ENCODE data around the gene CD58.

The CD58 gene

DNA sequence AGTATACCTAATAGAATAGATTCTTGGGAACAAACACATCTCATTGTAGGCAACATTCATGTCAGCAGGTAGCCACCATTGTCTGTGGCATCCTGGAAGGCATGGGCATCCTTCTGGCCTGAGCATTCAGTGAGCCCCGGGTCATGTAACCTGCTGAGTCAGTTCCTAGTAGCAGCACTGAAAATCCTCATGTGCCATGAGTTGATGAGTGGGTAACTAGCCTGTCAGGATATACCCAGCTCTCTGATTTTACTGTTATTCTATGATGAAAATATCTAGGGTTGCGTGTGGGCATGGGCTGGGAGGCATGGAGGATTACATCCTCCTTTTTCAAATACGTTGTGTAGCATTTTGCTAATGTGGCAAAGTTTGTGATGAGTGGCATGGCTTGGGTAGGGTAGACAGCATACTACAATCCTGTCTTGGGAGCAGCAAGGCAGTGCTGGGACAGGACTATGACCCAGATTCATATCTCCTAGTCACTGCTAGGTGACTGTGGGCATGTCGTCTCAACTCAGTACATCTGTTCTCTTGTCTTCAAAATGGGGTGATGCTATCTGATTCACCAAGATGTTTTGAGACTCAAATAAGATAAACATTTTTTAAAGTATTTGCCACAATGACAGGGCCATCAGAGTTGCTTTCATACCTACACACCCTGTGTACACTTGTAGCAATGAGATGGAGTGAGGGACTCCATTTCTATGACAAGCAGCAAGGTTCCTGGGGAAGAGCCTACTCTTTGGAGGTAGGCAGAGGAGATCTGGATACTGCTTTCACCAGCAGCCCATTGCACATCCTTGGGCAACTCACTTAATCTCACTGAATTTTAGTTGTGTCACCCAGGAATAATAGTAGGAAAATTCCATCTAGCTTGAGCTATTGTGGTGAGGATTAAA lies 62.5 kb downstream of the CD58 start:
- no peak for DNase-seq

DNA sequence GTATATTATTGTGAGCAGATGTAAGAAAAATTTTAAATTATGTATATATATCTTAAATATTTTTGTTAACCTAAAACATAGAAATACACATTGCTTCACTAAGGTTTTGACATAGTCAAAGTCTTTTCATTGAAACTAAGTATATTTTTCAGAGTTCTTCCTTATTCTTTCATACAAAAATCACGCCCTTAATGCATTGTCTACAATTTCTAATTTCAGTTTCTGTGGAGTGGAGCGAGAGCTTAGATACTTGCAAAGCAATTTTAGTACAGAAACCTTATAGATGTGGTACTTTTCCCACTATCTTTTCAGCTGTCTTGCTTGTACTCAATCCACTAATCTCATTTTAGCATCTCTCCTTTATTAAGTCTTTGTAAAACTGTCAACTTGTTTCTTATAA lies 63.2 kb downstream of the CD58 start:
- DNase-seq, result no peak

DNA sequence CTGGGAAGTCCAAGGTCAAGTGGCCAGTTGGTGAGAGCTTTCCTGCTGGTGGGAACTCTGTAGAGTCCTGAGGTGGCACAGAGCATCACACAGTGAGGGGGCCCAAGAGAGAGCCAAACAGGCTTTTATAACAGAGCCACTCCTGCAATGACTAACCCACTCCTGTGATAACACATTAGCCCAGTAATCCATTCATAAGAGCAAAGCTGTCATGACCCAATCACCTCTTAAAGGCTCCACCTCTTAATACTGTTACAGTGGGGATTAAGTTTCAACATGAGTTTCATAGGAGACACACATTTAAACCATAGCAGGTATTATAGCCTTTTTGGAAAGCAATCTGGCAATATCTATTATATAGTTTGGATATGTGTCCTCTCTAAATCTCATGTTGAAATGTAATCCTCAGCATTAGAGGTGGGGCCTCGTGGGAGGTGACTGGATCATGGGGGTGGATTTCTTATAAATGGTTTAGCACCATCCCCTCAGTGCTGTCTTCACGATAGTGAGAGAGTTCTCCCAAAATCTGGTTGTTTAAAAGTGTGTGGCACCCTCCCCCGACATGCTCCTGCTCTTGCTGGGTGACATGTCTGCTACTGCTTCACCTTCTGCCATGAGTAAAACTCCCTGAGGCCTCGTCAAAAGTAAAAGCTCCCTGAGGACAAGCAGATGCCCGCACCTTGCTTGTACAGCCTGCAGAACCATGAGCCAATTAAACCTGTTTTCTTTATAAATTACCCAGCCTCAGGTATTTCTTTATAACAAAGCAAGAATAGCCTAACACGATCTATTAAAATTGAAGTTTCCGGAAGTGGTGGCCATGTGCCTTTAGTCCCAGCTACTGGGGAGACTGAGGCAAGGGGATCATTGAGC lies 64.5 kb downstream of the CD58 start:
- DNase-seq, result no peak

DNA sequence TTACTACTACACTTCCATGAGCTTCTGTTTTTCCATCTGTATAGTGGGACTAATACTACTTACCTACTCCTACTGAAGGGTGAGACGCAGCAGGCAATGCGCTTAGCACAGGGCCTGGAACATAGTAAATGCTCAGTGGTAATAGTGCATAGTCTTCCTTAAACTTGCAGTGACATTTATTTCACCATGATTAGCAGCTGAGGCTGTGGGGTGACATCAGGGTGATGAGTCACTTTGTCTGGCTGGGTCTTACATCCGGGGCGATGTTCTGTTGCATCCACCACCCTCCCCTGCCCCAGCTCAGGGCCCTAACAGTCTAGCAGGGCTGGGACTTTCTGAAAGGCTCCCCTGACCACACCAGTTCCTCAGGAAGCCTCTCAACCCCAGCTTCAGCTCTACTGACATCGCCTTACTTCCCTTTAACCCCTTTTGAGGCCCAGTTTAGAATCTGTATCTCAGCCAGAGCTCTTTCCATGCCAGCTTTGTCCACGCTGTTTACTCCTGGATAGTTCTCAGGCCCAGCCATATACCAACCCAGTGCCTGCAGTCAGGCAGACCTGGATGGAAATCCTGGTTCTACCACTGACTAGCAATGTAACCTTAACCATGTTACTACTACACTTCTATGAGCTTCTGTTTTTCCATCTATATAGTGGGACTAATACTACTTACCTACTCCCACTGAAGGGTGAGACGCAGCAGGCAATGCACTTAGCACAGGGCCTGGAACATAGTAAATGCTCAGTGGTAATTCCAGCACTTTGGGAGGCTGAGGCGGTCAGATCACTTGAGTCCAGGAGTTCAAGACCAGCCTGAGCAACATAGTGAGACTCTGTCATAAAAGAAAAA lies 66.3 kb downstream of the CD58 start:
- peak; percentile 78 for DNase-seq

DNA sequence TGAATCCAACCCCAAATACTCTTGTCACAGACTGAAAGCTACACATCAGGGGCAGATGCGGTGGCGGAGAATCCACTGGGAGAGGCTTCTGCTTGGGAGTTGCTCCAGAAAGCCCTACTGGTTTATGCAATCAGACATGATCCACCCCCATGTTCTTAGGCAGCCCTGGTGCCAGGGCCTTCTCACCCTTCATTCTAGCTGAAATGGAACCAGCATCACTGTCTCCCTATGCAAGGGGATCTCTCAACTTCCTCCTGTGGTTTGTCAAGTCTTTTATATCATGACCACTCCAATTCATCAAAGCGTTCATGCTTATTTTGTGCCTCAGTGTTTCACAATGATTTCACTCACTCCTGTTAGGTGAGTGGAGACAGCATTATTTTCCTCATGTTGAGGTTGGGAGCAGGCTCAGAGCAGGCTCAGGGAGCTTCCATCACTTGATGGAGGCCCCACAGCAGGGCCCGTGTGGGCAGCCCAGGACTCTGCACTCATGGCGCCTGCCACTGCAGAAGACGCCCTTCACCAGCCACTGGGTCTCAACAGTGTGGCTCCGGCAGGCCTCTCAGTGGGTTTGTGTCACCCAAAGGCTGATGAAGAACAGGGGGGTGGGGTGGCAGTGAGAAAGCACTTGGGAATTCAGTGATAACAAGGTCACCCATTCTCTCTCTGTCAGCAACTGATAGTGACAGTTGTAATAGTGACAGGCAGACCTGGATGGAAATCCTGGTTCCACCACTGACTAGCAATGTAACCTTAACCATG lies 67.1 kb downstream of the CD58 start:
- no peak for DNase-seq

DNA sequence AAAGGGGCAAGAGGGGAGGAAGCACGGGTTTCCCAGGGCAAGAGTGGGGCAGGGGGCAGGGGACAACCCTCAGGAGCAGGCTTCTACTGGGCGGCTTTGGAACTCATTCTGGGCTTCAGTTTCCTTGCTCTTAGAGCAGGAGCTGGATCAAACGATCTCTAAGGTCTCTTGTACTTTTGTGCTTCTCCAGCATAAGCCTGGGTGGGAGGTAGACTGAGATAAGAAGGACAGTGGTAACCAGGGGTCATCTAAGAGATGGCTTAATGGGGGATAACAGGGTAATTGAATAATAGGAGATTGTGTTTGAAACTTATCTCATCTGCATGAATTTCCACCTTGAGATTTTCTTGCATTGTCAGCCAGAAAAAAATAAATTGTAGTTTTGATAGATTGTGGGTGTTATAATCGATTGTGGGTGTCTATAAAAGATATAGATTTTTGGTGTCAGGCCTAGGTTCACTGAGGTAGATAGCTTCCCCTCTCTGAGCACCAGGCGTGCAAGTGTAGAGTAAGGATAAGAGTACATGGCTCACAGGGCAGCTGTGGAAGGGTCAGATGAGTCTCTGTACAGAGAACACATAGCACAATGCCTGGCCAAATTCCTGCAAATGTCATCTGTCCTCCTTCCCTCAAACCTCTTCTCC lies 68.0 kb downstream of the CD58 start:
- DNase-seq, result no peak

DNA sequence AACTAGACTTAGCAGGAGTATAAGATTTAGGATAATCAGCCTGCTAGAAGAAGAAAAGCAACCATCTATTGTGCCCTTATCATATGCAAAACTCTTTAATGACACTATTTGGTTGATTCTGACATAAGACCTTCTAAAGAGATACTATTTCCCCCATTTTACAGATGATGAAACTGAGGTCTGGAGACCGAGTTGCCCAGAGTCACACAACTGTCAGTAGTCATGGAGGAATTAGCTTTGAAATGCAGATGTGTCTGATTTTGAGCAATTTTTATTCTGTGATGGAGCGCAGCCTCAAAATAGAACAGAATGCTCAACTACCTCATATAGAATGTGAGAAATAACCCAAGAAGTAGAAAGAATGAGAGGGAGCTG lies 69.0 kb downstream of the CD58 start:
- no peak for DNase-seq

DNA sequence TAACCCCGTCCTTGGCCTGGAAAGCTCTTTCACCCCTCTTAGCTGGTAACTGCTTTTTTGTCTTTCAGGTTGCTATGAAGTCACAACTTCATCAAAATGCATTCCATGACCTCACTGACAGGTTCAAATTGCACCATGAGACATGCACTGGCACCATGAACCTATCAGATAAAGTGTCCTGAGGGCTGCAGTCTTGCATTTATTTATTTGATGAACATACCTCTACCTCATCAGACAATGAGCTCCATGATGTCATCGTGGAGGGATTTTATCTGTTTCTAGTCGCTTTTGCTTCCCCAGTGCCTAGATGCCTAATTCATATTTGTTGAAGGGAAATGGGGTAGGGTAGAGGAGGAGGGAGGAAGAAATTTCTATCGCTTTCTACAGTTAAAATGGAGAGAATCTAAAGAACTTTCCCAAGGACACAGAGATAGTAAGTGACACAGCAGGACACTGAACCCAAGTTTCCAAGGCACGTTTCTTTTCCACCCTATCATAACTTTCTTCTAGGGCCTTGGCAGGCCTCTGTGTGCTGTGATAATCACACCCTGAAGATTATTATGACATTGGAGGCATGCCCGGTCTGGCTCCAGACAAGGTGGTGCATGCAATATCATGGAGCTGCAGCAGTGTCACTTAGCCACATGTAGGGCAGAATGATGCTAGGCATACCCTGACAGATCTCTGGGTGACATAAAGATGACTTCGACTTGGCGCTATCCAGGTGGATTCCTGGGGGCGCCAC lies 69.5 kb downstream of the CD58 start:
- no peak for DNase-seq

DNA sequence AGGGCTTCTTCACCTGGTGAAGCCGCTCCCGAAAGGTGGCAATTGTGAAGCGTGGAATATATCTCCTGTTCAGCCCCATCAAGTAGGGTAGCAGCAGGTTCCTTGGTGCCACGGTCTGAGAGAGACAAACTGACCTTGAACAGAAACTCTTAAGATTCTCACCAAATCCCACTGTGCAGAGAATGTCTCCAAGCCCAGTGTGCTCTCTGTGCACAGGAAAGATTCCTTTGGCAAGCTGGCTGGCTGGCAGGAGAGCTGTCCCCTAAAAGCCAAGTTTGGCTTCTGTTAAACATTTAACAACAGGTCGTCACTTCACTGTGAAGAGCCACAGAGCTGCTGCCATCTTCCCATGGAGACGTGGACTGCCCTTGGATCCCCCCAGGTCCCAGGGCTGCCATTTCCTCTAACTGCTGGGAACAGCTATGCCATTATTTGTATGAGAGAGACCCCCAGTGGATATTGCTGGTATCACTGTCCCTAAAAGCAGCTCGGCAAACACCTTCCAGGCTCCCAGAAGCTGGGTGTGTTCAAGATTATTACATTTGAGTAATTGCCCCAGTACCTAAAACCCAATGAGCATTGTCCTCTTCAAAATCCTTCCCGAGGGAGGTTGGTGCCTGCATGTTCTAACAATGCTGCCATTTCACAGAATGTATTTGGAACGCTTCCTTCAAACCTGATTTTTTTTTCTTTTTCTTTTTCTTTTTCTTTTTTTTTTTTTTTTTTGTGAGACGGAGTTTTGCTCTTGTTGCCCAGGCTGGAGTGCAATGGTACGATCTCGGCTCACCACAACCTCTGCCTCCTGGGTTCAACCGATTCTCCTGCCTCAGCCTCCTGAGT lies 71.8 kb downstream of the CD58 start:
- DNase-seq, result no peak

DNA sequence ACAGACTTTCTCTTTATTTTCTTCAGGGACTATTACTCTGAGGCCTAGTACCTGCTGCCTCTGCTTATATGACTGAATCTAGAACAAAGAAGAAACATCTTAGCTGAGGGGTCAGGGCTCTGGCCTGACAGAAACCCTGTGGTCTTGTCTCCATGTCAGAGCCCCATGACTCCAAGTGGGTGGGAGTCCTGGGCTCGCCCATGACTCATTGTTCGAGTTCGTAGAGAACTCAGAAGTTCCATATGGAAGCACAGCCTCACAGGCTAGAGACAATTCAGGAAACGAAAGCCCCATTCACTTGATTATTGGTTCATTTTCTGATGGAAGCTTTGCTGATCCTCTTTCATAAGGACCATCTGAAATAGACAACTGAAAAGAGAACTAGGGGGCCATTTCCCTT lies 73.2 kb downstream of the CD58 start:
- no peak for DNase-seq

DNA sequence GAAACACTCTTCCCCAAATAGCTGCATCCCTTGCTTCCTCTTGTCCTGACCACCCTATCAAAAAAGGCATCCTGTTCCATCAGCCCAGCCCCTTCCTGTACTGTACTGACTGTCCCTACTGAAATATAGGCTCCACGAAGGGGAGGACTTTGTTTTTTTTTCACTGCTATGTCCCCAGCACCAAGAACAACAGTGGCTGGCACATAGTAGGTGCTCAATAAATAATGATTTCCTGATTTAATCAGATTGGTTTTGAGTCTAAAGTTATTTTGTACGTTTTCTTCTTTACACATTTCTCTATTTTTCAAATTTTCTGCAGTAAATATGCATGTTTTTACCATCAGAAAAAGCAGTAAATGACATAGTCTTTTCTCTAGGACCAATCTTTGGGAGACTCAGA lies 73.9 kb downstream of the CD58 start:
- no peak for DNase-seq

DNA sequence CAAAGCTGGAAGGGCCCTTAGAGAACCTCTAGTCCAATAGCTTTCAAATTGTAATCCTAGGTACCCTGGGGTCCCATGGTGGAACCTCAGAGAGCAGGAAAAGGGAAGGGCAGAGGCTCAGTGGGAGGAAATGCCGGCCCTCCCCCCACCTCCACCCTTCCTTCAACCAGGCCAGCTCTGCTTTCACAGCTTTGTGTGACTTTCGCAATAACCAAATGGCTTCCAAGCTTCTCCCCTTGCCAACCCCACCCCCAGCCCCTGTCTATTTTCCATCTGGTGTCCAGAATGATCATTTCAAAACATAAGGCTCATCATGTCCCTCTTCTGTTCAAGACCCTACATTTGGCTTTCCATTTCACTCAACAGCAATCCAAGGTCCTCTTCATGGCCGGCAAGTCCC lies 74.4 kb downstream of the CD58 start:
- DNase-seq, result no peak

DNA sequence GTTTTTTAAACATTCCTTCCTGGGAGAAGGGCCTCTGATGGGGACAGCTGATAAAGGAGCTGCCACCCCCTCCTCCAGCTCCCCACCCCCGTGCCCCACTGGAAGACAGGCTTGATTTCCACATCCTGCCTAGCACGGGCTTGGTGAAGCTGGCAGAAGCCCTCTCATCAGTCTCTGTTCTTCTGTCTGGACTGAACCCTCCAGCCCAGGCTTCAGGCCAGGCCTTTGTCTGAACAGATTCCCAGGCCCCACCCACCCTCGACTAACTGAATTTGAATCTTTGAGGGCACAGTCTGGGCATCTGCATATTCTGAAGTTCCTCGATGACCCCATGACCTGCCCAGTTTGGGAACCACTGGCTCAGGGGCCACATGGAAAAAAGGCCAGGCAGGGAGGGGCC lies 75.3 kb downstream of the CD58 start:
- no peak for DNase-seq

DNA sequence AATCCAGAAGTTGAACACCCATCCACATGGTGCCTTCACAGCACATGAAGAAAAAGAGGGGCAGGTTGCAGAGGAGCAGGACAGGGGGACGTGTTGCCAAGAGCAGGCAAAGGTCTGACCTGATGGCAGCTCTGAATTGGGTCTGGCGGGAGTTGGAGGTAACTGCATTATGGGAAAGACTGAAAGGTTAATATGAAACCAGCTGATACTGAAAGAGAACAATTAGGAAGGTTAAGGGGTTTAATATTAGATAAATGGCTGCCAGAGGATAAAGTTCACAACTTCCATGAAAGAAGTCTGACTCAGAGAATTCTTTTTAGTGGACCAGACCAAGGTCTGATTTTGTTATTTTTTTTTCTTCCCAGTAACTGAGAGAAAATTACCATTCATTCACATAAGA lies 76.1 kb downstream of the CD58 start:
- no peak for DNase-seq

DNA sequence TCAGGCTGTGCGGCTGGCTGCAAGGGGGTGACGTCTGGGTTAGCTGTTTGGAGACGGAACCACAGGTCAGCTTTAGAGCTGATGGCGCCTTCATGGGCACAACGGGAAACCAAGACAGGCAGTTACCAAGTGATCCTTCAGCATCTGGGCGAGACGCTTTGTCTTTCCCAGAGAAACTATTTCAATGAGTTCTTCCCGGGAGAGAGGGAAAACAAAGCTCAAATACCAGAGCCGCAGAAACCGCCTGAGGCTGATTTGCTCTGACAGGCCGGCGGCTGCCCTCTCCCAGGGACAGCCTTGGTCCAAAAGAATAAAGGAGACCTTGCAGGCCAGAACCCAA lies 76.5 kb downstream of the CD58 start:
- DNase-seq, result no peak

DNA sequence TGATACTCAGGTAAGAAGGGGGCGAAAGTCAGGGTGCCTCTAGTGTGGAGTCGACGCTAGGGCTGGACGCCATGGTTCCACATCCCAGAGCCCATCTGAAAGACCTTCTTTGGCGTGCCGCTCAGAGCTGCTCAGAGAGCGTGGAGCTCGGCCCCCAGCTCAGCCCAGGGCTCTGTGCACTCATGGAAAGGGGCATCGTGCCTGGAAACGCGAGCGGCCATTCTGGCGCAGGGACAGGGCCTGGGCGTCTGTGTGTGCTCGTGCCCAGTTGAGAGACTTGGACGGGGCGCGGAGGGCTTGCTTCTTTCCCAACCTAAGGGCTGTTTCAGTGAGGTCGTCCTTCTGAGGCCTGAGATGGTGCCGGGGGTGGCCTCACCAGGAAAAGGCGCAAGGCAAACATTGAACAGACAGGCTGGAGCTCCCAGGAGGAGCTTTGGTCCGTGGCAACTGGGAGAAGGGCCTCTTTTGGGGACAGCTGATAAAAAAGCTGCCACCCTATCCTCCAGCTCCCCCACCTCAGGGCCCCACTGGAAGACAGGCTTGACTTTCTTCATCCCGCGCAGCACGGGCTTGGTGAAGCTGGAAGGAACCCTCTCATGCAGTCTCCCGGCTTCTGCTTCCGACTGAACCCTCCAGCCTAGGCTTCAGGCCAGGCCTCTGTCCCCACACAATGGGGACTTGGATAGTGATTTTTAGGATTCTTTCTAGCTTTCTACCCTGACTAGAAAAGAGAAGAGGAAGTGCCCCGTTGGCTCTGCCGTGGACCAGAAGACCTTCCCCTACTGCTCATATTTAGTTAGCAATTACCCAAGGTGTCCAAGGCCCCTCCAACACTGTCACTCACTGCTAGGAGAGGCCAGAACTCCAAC lies 77.1 kb downstream of the CD58 start:
- no peak for DNase-seq

DNA sequence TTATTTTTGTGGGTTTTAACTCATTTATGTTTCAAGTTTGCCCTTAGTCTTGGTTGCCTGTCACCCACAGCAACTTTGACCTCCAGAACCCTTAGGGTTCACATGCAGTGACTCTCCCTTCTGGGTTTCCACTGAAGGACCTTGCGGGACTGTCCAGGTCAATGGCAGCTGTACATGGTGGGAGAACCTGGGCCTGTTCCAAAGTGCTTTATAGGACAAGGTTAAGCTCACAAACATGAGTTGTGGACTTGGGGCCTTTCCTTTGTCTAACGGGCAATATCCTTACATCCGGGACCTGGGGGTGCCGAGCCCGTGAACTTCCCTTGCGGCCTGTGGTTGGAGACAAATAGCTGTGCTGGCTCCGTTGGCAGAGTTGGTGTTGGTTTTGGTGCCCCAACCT lies 77.8 kb downstream of the CD58 start:
- no peak for DNase-seq

DNA sequence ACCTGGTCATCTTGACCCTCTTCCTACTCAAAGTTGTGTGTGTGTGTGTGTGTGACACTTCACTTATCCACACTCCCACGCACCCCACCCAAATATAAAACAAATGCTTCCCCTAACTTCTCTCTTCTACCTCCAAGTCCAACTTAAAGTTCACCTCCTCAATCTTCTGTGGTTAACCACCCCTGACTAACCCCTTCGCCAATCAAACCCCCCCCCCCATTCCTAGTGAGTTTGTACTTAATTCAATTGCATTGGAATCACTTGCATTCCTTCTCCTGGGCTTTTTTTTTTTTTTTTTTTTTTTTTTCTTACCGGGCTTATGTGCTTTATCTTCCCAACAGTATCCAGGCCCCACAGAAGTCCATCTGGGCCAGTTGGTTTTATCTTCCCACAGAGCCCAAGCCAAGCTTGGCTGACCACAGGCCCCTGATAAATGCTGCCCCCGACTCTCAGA lies 78.4 kb downstream of the CD58 start:
- no peak for DNase-seq

DNA sequence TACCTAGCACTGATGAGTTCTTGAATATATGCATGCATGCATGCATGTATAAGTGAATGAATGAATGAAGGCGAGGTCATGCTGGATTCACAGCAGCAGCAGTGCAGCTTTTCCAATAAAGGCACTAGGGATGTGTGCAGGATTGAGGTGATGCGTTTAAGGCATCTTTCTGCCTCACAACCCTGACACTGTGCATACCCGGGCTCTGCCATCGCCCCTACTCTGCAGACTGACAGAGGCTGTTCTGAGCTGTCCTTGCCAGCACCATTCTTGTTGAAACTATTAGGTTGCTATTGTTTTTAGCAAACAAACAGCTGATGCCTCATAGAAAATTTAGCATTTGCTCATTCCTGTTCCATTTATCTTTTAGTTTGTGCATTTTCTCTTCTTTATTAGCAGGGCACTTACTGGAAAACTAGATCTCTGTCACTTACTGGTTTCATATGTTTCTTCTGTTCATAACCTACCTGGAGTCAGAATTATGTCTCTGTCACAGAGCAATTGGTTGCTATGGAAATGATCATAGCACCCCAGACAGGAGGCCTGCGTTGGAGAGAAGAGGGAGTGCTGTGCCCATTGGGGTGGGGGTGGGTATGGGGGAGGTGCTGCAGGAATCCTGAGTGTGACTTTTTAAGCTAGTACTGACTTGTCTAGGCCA lies 79.0 kb downstream of the CD58 start:
- no peak for DNase-seq
